CD4-positive, alpha-beta T cell (primary cell): Measurements from ENCODE around the gene TNFRSF21. TPM values are rescaled to one million over a fixed set of nuclear protein-coding genes. Genes with fewer than 3 reads are reported as not detected.

Source experiments
- ATAC-seq: fragments of 200-7000 bp; cut with Tn5 transposase; one replicate; pipeline ENCODE4 v1.10.0; 2022; ENCODE audit warnings: mild to moderate bottlenecking; ENCODE audit not compliant: poor library complexity
- CTCF ChIA-PET: fragments of 350-600 bp; sonication (Branson Sonifier 250); formaldehyde crosslinking; loops from one replicate; lab custom pipeline; 2021; ENCODE audit warnings: antibody characterized with exemption, inconsistent platforms; lab: Charles Lee
- POLR2A ChIA-PET: fragments of 350-600 bp; sonication (Branson Sonifier 250); formaldehyde crosslinking; loops from one replicate; lab custom pipeline; 2021; ENCODE audit warnings: antibody characterized with exemption, inconsistent platforms; lab: Charles Lee
- DNase-seq, 14 experiments: peaks; one replicate each; pipeline ENCODE4 v3.0.0-alpha.2; 2013 to 2020; ENCODE audit warnings: mixed read lengths in 2 of 14
- H3K27ac ChIP-seq, 2 donors: one replicate each; pipeline versions ENCODE4 v1.5.1 to v1.7.0; 2013; ENCODE audit warnings: low read length in 2 of 2, low read depth in 1 of 2, mild to moderate bottlenecking in 1 of 2
- H3K27me3 ChIP-seq, 2 experiments: 1 replicate in 1 of 2; 2 replicates in 1 of 2; pipeline versions ENCODE4 v1.6.1 to v1.7.0; 2013; ENCODE audit warnings: low read length in 2 of 2, control low read depth in 1 of 2, mild to moderate bottlenecking in 1 of 2, moderate library complexity in 1 of 2; ENCODE audit not compliant: insufficient read depth in 2 of 2, control insufficient read depth in 1 of 2
- H3K36me3 ChIP-seq: one replicate; pipeline ENCODE4 v1.6.1; 2013; ENCODE audit warnings: low read length, control low read depth; ENCODE audit not compliant: insufficient read depth
- H3K4me1 ChIP-seq: one replicate; pipeline ENCODE4 v1.6.1; 2013; ENCODE audit warnings: low read length, control low read depth; ENCODE audit not compliant: insufficient read depth
- H3K4me3 ChIP-seq: one replicate; pipeline ENCODE4 v1.5.1; 2013; ENCODE audit warnings: mild to moderate bottlenecking, low read length, moderate library complexity
- H3K9me3 ChIP-seq, 2 experiments: 1 replicate in 1 of 2; 2 replicates in 1 of 2; pipeline versions ENCODE4 v1.6.1 to v1.7.0; 2013; ENCODE audit warnings: low read length in 2 of 2, mild to moderate bottlenecking in 2 of 2, control low read depth in 1 of 2, moderate library complexity in 1 of 2; ENCODE audit not compliant: control insufficient read depth in 1 of 2, insufficient read depth in 1 of 2
- H3K27ac Mint-ChIP-seq: one replicate; pipeline ENCODE4 v1.8.0; 2020; ENCODE audit warnings: mixed read lengths
- H3K27me3 Mint-ChIP-seq: one replicate; pipeline ENCODE4 v1.8.0; 2021; ENCODE audit warnings: mixed read lengths
- H3K36me3 Mint-ChIP-seq: one replicate; pipeline ENCODE4 v1.8.0; 2021; ENCODE audit warnings: low read depth, mixed read lengths
- H3K4me1 Mint-ChIP-seq: one replicate; pipeline ENCODE4 v1.8.0; 2021; ENCODE audit warnings: low read depth, mixed read lengths
- H3K4me3 Mint-ChIP-seq: one replicate; pipeline ENCODE4 v1.8.0; 2020; ENCODE audit warnings: mild to moderate bottlenecking, mixed read lengths
- H3K9me3 Mint-ChIP-seq: one replicate; pipeline ENCODE4 v1.8.0; 2020; ENCODE audit warnings: mixed read lengths
- CTCF ChIP-seq: fragments of 200-600 bp; IDR thresholded peaks from one replicate; pipeline ENCODE4 v1.8.0; 2022; ENCODE audit warnings: antibody characterized with exemption, mild to moderate bottlenecking
- intact Hi-C, 2 experiments: fragments of 100-400 bp; cut with DNase I in 1 of 2; cut with micrococcal nuclease in 1 of 2; formaldehyde crosslinking; loops; one replicate each; pipeline versions ENCODE4 v1.15.1 to v1.9.0; 2023 to 2025; cut with DNase I, micrococcal nuclease
- total RNA-seq, 174 experiments: library from RNA in 2 of 174; stranded (reverse) in 2 of 174; gene quantifications; one replicate each; pipeline ENCODE4 v1.2.3 and lab custom pipeline; 2021 to 2026

TNFRSF21 gene
- total RNA-seq, 2 experiments from 2014 or later = 0.92 to 0.96 TPM

DNA sequence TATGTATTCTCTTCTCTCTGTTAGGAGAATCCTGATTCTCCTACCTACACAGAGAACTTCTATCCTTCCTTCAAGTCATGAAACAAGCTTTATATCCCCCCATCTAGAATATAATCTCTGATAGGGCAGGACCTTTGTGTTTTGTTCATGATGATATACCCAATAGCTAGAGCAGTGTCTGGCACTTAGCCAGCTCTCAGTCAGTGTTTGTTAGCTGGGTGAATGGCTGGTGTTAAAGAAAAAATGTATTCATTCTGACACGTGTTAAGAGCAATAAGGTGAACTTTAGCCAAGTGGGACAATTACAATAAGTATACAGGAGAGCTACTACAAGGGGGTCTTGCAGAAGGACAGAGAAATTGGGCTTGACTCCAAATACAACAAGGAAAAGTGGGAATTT is 34.3 kb upstream of the TNFRSF21 start:
- DNase-seq (no peak), ATAC-seq (no peak)
- no peaks in the 10 kb centered on the region for H3K9me3 ChIP-seq
- no peak overlapping the region for H3K4me3 ChIP-seq
- TF ChIP-seq CTCF = no peak
- no peak overlapping the region for H3K27ac ChIP-seq
- no peaks in the 10 kb centered on the region for H3K36me3 ChIP-seq
- ChIA-PET CTCF (no interaction called here), POLR2A (no interaction called here)
- no peaks in the 10 kb centered on the region for H3K36me3 Mint-ChIP-seq
- no peak overlapping the region for H3K4me3 Mint-ChIP-seq
- no peaks in the 10 kb centered on the region for H3K4me1 ChIP-seq
- H3K9me3 Mint-ChIP-seq = no peaks in the 10 kb centered on the region
- H3K4me1 Mint-ChIP-seq = no peaks in the 10 kb centered on the region
- intact Hi-C loops = no loop called here
- no peak overlapping the region for H3K27ac Mint-ChIP-seq
- peaks cover 10% of the 10 kb centered on the region for H3K27me3 Mint-ChIP-seq
- H3K27me3 ChIP-seq = no peaks in the 10 kb centered on the region

DNA sequence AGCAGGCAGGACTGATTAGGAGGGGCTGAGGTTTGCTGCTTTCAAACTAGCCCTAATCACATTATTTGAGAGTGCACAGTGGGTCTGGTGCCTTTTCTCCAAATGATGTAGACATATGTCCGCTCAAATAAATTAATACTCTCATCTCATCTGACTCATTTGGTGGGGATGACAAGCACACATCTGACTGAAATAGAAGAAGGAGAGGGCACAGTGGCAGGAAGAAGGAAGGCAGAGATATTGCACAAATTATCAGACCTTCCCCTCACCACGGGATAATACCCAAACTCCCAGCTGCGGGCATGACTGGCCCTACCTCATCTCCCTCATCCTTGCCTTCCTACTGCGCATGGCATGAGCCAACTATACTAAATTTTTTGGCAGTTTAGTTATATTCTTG is 33.9 kb upstream of the TNFRSF21 start:
- CTCF ChIA-PET = no interaction called here
- TF ChIP-seq CTCF = no peak
- peaks cover 10% of the 10 kb centered on the region for H3K27me3 Mint-ChIP-seq
- intact Hi-C loops = no loop called here
- no peak overlapping the region for H3K27ac Mint-ChIP-seq
- H3K36me3 Mint-ChIP-seq = no peaks in the 10 kb centered on the region
- Histone ChIP-seq H3K36me3 (no peaks in the 10 kb centered on the region), H3K27me3 (no peaks in the 10 kb centered on the region), H3K27ac (no peak overlapping the region), H3K4me3 (no peak overlapping the region), H3K4me1 (no peaks in the 10 kb centered on the region), H3K9me3 (no peaks in the 10 kb centered on the region)
- no peaks in the 10 kb centered on the region for H3K9me3 Mint-ChIP-seq
- no peak overlapping the region for H3K4me3 Mint-ChIP-seq
- DNase-seq (peak in 2 of 14 experiments; percentile 29 to 46), ATAC-seq (no peak)
- no peaks in the 10 kb centered on the region for H3K4me1 Mint-ChIP-seq
- POLR2A ChIA-PET = no interaction called here

GRCh38 chr6:47342824-47343223 is 33.1 kb upstream of the TNFRSF21 start:
- Mint-ChIP-seq H3K27me3 (peaks cover 10% of the 10 kb centered on the region), H3K36me3 (no peaks in the 10 kb centered on the region), H3K4me1 (no peaks in the 10 kb centered on the region), H3K9me3 (no peaks in the 10 kb centered on the region), H3K4me3 (no peak overlapping the region), H3K27ac (no peak overlapping the region)
- Histone ChIP-seq H3K4me3 (no peak overlapping the region), H3K27me3 (no peaks in the 10 kb centered on the region), H3K4me1 (no peaks in the 10 kb centered on the region), H3K27ac (no peak overlapping the region), H3K36me3 (no peaks in the 10 kb centered on the region), H3K9me3 (no peaks in the 10 kb centered on the region)
- intact Hi-C loops = no loop called here
- TF ChIP-seq CTCF = no peak
- ATAC-seq = no peak
- ChIA-PET POLR2A (no interaction called here), CTCF (no interaction called here)
- DNase-seq = no peak
